HepG2 (cell line): ENCODE data around the gene ARHGEF9. TPM values are rescaled to one million over a fixed set of nuclear protein-coding genes. Genes with fewer than 3 reads are reported as not detected.

Source experiments
- ATAC-seq: fragments of 200-7000 bp; cut with Tn5 transposase; 3 replicates; pipeline ENCODE4 v1.9.1; 2020; ENCODE audit warnings: mild to moderate bottlenecking, moderate library complexity
- BruUV-seq: library from RNA; stranded (reverse); fragments of 400-500 nt; replicated peaks from 2 replicates; lab custom pipeline; 2021; lab: Mats Ljungman, UMichigan
- CTCF ChIA-PET: fragments of 300-600 bp; formaldehyde crosslinking; extraction: SDS; loops from one replicate; lab custom pipeline; 2021; ENCODE audit warnings: low total read pairs, inconsistent platforms, low intra/inter-chr PET ratio; lab: Yijun Ruan, JAX
- POLR2A ChIA-PET: fragments of 350-600 bp; sonication (Branson Sonifier 250); formaldehyde crosslinking; loops from one replicate; lab custom pipeline; 2020; ENCODE audit warnings: antibody characterized with exemption, inconsistent platforms; lab: Yijun Ruan, JAX
- DNase-seq: peaks from one replicate; pipeline ENCODE4 v3.0.0-alpha.2; 2015; ENCODE audit warnings: low spot score
- FAIRE-seq: peaks from 3 replicates; lab custom pipeline; 2011; peaks lifted over from hg19 to GRCh38; lab: Jason Lieb, UNC
- H2AFZ ChIP-seq: one replicate; pipeline ENCODE4 v1.6.1; 2011; ENCODE audit warnings: low read length, inconsistent platforms
- H3K27ac ChIP-seq: fragments of 300-600 bp; 3 replicates; pipeline ENCODE4 v1.8.0; 2011; ENCODE audit warnings: mixed run types, mild to moderate bottlenecking, mixed read lengths, low read length, inconsistent platforms; ENCODE audit not compliant: insufficient read depth; ENCODE audit errors: extremely low read length
- H3K27me3 ChIP-seq, 2 experiments: fragments of 200-600 bp in 1 of 2; 2 replicates in 1 of 2; 3 replicates in 1 of 2; pipeline versions ENCODE4 v1.6.0 to v1.8.0; 2011; ENCODE audit warnings: low read length in 2 of 2, mild to moderate bottlenecking in 2 of 2, moderate library complexity in 2 of 2, inconsistent platforms in 1 of 2; ENCODE audit not compliant: insufficient read depth in 2 of 2, control insufficient read depth in 1 of 2
- H3K36me3 ChIP-seq, 2 experiments: fragments of 200-600 bp in 1 of 2; replicated peaks in 1 of 2; 2 replicates in 1 of 2; 3 replicates in 1 of 2; pipeline versions ENCODE4 v1.5.1 to v1.8.0; 2011; ENCODE audit warnings: low read length in 2 of 2, inconsistent platforms in 1 of 2; ENCODE audit not compliant: insufficient read depth in 2 of 2, control insufficient read depth in 1 of 2
- H3K4me1 ChIP-seq: 2 replicates; pipeline ENCODE4 v1.5.1; 2012; ENCODE audit warnings: low read length, inconsistent platforms; ENCODE audit not compliant: insufficient read depth
- H3K4me2 ChIP-seq: 2 replicates; pipeline ENCODE4 v1.6.0; 2011; ENCODE audit warnings: low read depth, low read length, inconsistent platforms
- H3K4me3 ChIP-seq, 3 experiments: fragments of 200-600 bp in 1 of 3; sonication (generic), shearing (Covaris generic) in 1 of 3; replicated peaks in 1 of 3; 2 replicates each; pipeline ENCODE4 v1.5.1; 2011 to 2016; ENCODE audit warnings: low read length in 3 of 3, inconsistent platforms in 2 of 3, low read depth in 2 of 3, mild to moderate bottlenecking in 2 of 3, control low read depth in 1 of 3, mixed read lengths in 1 of 3; ENCODE audit not compliant: insufficient read depth in 1 of 3
- H3K79me2 ChIP-seq: one replicate; pipeline ENCODE4 v1.6.1; 2011; ENCODE audit warnings: low read length, inconsistent platforms; ENCODE audit not compliant: insufficient read depth
- H3K9ac ChIP-seq: 2 replicates; pipeline ENCODE4 v1.6.0; 2011; ENCODE audit warnings: mild to moderate bottlenecking, low read depth, low read length, inconsistent platforms; ENCODE audit not compliant: insufficient read depth
- H3K9me3 ChIP-seq: 2 replicates; pipeline ENCODE4 v1.5.1; 2012; ENCODE audit warnings: mild to moderate bottlenecking, low read length
- H4K20me1 ChIP-seq: 2 replicates; pipeline ENCODE4 v1.6.0; 2011; ENCODE audit warnings: inconsistent platforms, mild to moderate bottlenecking, low read length, moderate library complexity; ENCODE audit not compliant: insufficient read depth
- CHD4 ChIP-seq: fragments of 200-600 bp; sonication (generic); IDR thresholded peaks from 2 replicates; pipeline ENCODE4 v1.7.0; 2017; ENCODE audit warnings: mild to moderate bottlenecking, low read length, borderline replicate concordance
- HNF1A ChIP-seq, 2 experiments: sonication (generic) in 1 of 2; formaldehyde crosslinking in 1 of 2; IDR thresholded peaks; 2 replicates each; pipeline versions ENCODE4 v1.4.0 to v1.6.1; 2016 to 2020; ENCODE audit warnings: borderline replicate concordance in 1 of 2, low read depth in 1 of 2, mild to moderate bottlenecking in 1 of 2, missing genetic modification reagents in 1 of 2
- KIAA2018 ChIP-seq: sonication (generic); formaldehyde crosslinking; IDR thresholded peaks from 2 replicates; pipeline ENCODE4 v1.5.0; 2020; ENCODE audit warnings: mild to moderate bottlenecking, missing genetic modification reagents, borderline replicate concordance
- KMT2B ChIP-seq: IDR thresholded peaks from 2 replicates; pipeline ENCODE4 v1.6.1; 2016; ENCODE audit warnings: missing genetic modification reagents, missing compliant biosample characterization
- PBX2 ChIP-seq: IDR thresholded peaks from 2 replicates; pipeline ENCODE4 v1.6.1; 2016; ENCODE audit warnings: control low read depth
- RNF2 ChIP-seq: fragments of 450-650 bp; conservative IDR thresholded peaks from 2 replicates; pipeline ENCODE4 v1.6.1; 2016; ENCODE audit warnings: low read depth
- TAF15 ChIP-seq: fragments of 200-400 bp; formaldehyde crosslinking; IDR thresholded peaks from one replicate; pipeline ENCODE4 v1.6.1; 2018; ENCODE audit warnings: mild to moderate bottlenecking, low read depth, low read length; ENCODE audit not compliant: poor library complexity, severe bottlenecking
- WGBS: methylation state at CpG from one replicate; pipeline ENCODE4 v1.1.6; 2017; ENCODE audit warnings: low lambda C conversion rate; 5-methylcytosine and 5-hydroxymethylcytosine counted together
- in situ Hi-C: cut with HindIII; loops from 2 replicates; pipeline ENCODE4 v1.10.0; 2017; ENCODE audit warnings: low pct_unique_long_range_greater_than_20kb; ENCODE audit not compliant: extremely low pct_ligation_motif_present
- intact Hi-C: fragments of 100-400 bp; cut with micrococcal nuclease; formaldehyde crosslinking; loops from one replicate; pipeline ENCODE4 v1.10.0; 2022; ENCODE audit not compliant: unreplicated experiment
- polyA plus RNA-seq, 8 experiments: library from polyadenylated mRNA; depleted of rRNA in 3 of 8; stranded (reverse) in 7 of 8; unstranded in 1 of 8; fragments of >200 nt; fragmentation: Illumina TruSeq in 4 of 8; extraction: Trizol in 4 of 8; gene quantifications; 2 replicates each; pipeline versions ENCODE4 v1.2.1 to v1.2.3, GENCODE V29; 2011 to 2016; ENCODE audit warnings: low read depth in 4 of 8, missing spikeins in 1 of 8, mixed read lengths in 1 of 8; ENCODE audit not compliant: insufficient read depth in 1 of 8
- total RNA-seq, 5 experiments: library from RNA; depleted of rRNA; stranded (reverse); fragments of >200 nt; fragmentation: Illumina TruSeq; extraction: Trizol; gene quantifications; 2 replicates each; pipeline ENCODE4 v1.2.3, GENCODE V29; 2016; ENCODE audit warnings: low read depth in 1 of 5

The ARHGEF9 gene
- total and polyA plus RNA-seq, 2 of the 13 experiments (the other 11 are each of a cell fraction or from before 2014, with no cell fraction given) = 0.91 to 1.8 TPM

GRCh38 chrX:63713526-63713925 lies 71.5 kb downstream of the ARHGEF9 start (continued):
- no peak for TF ChIP-seq RNF2
- TF ChIP-seq PBX2 (CRISPR knock-in tag) = no peak

DNA sequence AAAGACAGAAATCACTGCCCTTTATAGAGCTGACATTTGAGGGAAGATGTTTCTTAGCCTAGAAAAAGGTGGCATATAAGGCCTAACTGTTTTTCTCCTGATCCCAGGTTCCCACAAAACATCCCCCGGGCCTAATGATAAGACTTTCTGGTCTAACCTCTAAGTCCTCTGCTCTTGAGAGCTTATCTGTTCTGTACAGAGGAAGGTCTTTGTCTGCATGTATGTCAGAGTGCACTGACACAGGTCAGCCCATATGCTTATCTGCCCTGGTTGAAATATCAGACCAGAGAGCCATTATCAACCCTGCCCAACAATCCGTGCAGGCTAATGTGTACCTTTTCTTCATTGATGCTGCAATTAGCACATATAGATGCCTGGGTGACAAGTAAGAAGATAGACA lies 76.2 kb downstream of the ARHGEF9 start:
- Histone ChIP-seq H3K9me3 (no peaks in the 10 kb centered on the region), H3K27ac (no peak overlapping the region), H3K4me2 (no peak overlapping the region), H4K20me1 (no peaks in the 10 kb centered on the region), H3K79me2 (no peaks in the 10 kb centered on the region), H3K4me1 (no peaks in the 10 kb centered on the region), H2AFZ (no peak overlapping the region), H3K9ac (no peak overlapping the region), H3K4me3 (no peak overlapping the region), H3K36me3 (no peaks in the 10 kb centered on the region), H3K27me3 (no peaks in the 10 kb centered on the region)
- ATAC-seq (no peak), FAIRE-seq (no peak), DNase-seq (no peak)
- CTCF ChIA-PET = no interaction called here
- POLR2A ChIA-PET = no interaction called here
- no TSS peak for BruUV-seq
- WGBS = 8% methylated on average over 2 of the region's 2 CpGs
- in situ Hi-C loops = no loop called here
- intact Hi-C loops = no loop called here
- TF ChIP-seq KMT2B (CRISPR knock-in tag) = no peak
- no peak for TF ChIP-seq CHD4
- TF ChIP-seq KIAA2018 (CRISPR knock-in tag) = no peak
- TF ChIP-seq TAF15 = no peak
- TF ChIP-seq HNF1A (IDR thresholded peaks at IDR 0.05; ENCODE audit: low read depth) = no peak
- TF ChIP-seq HNF1A (CRISPR knock-in tag; IDR thresholded peaks at IDR 0.05; ENCODE audit: borderline replicate concordance) = no peak
